NCI-H2029 (cell line): ENCODE data around the gene BTNL2.
"Not testable (repeated sequence)": the region's sequence is repeated elsewhere in the genome, so short reads cannot be mapped to it uniquely, and the experiment has no call there.

Experiments
- DNase-seq: peaks from one replicate; lab custom pipeline; 2025; lab: John Stamatoyannopoulos, UW

BTNL2 gene

DNA sequence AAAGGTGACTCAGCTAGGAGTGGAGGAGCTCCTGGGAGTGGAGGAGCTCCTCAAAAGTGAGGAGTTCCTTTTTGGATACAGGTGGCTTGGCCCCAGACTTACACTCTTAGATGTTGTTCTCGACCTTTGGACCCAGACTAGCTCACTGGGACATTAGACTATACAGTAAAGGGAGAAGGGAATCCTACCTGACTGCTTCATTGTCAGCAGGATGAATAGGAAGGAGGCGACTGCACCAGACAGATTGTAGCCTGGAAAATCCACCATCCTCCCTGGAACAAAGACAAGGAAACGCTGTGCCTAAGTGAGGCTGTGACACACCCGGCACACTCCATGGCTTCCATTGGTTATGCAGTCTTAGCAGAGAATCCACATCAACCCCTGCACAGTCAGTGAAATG lies at the start of gene BTNL2:
Gene BTNL2 (minus strand): TSS at position 325 of the 400 bp plus-strand sequence. CDS start 58 bp downstream, at position 267.
- DNase-seq = no peak

- DNase-seq = no peak
Observed at GRCh38 chr6:32449088-32449736, 42.2 kb upstream of the BTNL2 start.

GRCh38 chr6:32447932-32448331 lies 41.0 kb upstream of the BTNL2 start:
- DNase-seq = no peak

GRCh38 chr6:32445321-32445854 lies 38.4 kb upstream of the BTNL2 start:
- DNase-seq = no peak

DNA sequence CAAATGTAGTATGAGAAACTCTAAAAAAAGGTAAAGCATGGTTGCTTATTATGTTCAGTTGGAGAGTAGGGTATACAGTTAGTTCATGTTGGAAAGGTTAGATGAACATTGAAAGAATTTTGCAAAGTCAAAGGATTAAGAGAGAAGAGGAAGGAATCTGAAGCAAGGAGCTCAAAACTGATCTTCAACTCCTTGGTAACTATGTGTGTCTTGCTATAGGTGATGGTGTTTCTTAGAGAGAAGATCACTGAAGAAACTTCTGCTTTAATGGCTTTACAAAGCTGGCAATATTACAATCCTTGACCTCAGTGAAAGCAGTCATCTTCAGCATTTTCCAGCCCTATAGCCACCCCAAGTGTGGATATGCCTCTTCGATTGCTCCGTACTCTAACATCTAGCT lies 37.5 kb upstream of the BTNL2 start:
- DNase-seq = no peak

DNA sequence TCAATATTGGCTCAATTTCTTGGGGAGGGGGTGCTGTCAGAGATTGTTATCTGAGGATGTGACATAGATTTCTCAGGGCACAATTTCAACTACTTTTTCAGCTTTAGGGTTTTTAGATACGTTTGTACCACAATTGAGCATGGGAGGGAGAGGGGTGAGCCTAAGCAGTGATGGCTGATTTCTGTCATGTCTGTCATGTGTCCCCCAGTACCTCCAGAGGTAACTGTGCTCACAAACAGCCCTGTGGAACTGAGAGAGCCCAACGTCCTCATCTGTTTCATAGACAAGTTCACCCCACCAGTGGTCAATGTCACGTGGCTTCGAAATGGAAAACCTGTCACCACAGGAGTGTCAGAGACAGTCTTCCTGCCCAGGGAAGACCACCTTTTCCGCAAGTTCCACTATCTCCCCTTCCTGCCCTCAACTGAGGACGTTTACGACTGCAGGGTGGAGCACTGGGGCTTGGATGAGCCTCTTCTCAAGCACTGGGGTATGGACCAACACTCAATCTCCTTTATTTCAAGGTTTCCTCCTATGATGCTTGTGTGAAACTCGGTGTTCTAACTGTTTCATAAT lies 36.1 kb upstream of the BTNL2 start:
- no peak for DNase-seq

- no peak for DNase-seq
Observed at GRCh38 chr6:32442243-32442667, 35.3 kb upstream of the BTNL2 start.

DNA sequence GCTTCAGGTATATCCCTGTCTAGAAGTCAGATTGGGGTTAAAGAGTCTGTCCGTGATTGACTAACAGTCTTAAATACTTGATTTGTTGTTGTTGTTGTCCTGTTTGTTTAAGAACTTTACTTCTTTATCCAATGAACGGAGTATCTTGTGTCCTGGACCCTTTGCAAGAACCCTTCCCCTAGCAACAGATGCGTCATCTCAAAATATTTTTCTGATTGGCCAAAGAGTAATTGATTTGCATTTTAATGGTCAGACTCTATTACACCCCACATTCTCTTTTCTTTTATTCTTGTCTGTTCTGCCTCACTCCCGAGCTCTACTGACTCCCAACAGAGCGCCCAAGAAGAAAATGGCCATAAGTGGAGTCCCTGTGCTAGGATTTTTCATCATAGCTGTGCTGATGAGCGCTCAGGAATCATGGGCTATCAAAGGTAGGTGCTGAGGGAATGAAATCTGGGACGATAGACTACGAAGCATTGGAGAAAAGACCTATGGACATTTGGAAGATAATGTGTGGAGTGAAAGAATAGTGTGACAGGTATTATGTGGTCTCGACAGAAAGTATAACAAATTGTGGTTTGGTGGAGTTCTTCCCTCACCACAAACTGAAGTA lies 32.7 kb upstream of the BTNL2 start, which contains the start of gene HLA-DRA:
Gene HLA-DRA (plus strand): TSS at position 286 of the 613 bp plus-strand sequence. CDS start 64 bp downstream, at position 350.
- peak; percentile 1 for DNase-seq

DNA sequence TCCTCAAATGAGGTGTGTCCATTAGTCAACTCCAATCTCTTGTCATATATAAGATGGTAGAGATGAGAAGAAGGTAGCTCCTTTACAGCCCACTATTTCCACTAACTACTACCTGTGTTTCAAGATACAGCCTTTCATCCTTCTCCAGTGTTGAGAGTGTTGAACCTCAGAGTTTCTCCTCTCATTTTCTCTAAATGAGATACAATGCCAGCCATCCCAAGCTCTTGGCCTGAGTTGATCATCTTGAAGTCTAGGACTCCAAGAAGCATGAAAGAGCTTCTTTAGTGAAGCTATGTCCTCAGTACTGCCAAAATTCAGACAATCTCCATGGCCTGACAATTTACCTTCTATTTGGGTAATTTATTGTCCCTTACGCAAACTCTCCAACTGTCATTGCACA lies 32.2 kb upstream of the BTNL2 start:
- no peak for DNase-seq

DNA sequence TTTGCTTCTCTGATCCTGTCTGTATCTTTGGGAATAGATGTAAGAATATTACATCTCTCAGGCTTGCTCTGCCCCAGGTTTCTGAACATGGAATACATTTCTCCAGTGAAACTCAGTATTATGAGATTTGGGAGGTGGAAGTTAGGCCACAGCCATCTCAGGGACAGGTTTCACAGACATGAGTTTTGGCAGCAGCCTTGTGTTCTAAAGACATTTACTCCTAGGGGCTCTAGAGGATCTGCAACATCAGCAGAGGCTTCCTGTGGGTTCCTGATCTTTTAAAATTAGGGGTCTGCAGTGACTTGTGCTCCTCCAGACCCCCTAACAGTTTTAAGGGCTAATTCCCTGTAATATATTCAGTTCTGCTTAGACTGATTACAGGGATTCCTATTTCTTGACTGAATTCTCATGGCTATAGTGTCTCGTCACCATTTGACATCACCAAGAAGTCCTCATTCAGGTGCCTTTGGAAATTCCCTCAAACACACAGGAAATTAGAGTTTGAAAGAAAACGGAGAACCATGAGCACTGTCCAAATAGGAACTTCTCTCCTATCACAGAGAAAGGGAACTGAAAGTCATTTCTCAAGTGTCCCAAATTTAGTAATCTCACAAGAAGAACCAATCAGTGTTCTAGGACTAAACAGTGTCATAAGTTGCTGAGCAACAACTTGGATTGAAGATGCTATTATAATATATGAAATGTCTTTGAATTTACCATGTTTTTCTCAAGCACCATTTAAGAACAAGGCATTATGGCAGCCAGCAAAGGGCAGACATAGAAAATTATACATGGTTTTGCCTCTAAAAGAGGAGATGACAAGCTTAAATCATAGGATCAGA lies 30.2 kb upstream of the BTNL2 start:
- no peak for DNase-seq

DNA sequence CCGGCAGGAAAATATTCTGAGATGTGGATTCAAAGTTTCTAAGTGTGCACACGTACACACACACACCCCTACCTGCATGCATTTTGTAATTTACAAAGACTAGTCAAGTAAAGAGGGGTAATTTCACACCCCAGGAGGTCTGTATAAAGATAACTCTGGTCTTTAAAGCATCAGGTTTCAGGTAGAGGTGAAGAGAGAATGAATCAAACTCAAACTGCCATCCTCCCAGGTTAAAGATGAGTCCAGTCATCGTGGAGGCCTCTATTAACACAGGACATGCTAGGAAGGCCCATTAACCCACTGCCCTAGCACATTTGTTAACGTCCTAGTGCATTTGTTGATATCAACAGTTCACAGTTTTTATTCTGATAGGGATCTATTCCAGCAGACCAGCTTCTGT lies 29.2 kb upstream of the BTNL2 start:
- DNase-seq = no peak

DNA sequence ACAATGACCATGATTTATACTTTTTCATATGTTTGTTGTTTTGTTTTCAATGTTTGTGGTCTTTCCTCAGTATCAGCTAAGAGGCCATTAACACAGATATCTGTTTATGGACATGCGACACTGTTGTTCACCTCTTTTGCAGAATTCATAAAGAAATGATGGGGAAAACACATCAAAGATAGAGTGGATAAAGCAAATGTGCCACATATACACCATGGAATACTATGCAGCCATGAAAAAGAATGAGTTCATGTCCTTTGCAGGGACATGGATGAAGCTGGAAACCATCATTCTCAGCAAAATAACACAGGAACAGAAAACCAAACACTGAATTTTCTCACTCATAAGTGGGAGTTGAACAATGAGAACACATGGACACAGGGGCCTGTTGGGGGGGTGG lies 27.0 kb upstream of the BTNL2 start:
- not testable (repeated sequence) for DNase-seq

- no peak for DNase-seq
Observed at GRCh38 chr6:32432050-32432450, 25.1 kb upstream of the BTNL2 start.

GRCh38 chr6:32431142-32431541 lies 24.2 kb upstream of the BTNL2 start:
- no peak for DNase-seq

DNA sequence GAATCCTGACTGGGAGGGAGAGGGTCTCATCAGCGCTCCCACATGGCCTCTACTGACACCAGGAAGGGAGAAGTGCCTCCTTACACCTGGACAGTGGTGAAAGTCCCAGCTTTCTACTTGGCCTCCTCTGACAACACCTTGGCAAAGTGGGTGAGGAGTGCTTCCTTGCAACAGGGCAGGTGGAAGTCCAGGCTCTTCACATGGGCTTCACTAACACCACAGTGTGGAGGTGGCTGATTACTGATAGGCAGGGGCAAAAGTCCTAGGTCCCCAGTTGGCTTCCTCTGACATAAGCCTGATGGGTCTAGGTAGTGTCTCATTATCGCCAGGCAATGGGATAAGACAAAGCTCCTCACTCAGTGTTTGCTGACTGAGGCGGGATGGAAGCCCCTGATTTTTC lies 23.2 kb upstream of the BTNL2 start:
- no peak for DNase-seq

DNA sequence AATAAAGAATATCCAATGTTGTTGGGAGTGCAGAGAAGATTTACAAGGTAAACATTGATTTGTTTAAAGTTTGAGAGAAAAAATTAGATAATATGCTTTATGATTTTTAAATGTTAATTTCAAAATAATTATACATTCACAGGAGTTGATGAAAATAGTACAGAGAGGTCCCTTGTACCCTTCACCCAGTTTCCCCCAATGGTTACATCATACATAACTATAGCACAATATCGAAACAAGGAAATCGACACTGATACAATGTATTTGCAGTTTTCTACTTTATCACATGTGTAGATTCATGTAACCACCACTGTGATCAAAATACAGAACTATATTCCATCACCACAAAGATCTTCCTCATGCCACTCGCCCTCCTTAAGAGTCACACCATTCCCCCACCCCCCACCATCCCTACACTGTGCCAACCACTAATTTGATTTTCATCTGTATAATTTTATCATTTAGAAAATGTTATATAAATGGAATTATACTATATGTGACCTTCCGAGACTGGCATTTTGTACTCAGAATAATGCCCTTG lies 21.0 kb upstream of the BTNL2 start:
- no peak for DNase-seq

DNA sequence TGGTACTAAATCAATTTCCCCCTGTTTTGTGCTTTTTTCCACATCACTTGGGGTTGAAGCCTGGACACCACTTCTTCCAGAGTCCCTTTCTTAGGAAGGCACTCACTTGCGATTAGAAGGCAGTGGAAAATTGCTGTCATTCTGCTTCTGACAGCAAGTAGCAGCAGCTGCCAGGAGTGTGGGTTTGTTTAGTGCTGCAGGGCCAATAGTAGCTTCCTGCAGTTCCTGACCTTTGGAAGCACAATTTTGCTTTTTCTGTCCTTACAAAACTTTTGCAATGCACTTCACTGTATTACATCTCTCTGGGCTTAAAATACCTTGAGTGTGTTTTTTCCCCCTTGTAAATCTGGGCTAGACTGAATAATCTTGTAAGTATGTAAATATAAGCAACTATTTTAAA lies 20.2 kb upstream of the BTNL2 start:
- DNase-seq = no peak

GRCh38 chr6:32426338-32426737 lies 19.4 kb upstream of the BTNL2 start:
- no peak for DNase-seq

- DNase-seq = no peak
Observed at GRCh38 chr6:32424589-32425300, 17.8 kb upstream of the BTNL2 start.

DNA sequence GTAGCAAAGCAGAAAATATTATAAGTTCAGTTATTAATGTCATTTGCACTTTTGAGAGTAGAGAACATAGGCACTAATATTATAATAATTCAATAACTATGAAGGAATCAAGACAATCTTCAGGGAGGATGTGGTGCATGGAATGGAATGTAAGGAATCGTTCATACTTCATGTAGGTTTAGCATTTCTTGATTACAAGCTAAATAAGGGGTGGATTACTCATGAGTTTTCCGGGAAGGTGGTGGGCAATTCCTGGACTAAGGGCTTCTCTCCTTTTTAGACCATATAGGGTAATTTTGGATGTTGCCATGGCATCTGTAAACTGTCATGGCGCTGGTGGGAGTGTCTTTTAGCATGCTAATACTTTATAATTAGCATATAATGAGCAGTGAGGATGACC lies 9.1 kb upstream of the BTNL2 start:
- DNase-seq = no peak

DNA sequence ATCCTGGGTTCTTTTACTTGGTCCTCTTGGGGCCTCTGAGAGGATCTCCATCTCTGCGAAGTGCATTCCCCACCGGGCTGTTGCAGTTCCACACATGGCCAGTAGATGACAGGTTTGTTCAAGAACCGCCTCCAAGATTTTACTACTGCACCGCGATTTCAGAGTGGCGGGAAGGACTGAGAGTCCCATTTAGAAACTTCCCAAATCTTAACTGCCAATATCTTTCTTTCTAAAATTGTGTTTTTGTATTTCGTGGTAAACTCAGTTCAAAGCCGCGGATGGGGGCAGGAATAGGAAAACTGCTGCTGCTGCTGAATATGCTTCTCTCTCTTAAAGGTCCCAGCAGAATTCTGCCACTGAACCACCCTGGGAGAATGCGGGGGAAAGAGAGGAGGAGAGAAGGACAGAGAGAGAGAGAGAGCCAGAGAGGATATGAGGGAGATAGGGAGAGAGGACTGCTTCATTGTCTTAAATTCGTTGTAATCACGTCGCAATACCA lies 8.6 kb upstream of the BTNL2 start:
- peak; percentile 11 for DNase-seq
